HG02642 (cell line): Measurements from ENCODE around the gene PTTG2.

ENCODE experiments used
- ATAC-seq: cut with Tn5 transposase; IDR thresholded peaks from one replicate; pipeline ENCODE4 v1.9.1; 2021; ENCODE audit warnings: mild to moderate bottlenecking; ENCODE audit not compliant: unreplicated experiment, poor library complexity

The PTTG2 gene

GRCh38 chr4:38004887-38005286 lies 44.7 kb downstream of the PTTG2 start:
- ATAC-seq: no peak

- ATAC-seq: no peak
These were observed 45.4 kb downstream of the PTTG2 start for GRCh38 chr4:38005637-38006036.

GRCh38 chr4:38007645-38008044 lies 47.4 kb downstream of the PTTG2 start:
- ATAC-seq: no peak

GRCh38 chr4:38008571-38009021 lies 48.4 kb downstream of the PTTG2 start:
- no peak for ATAC-seq

GRCh38 chr4:38009421-38009820 lies 49.2 kb downstream of the PTTG2 start:
- ATAC-seq: no peak

- ATAC-seq: no peak
These were observed 49.8 kb downstream of the PTTG2 start for GRCh38 chr4:38009949-38010348.
